ENCODE results near the gene MED15.

Gene MED15

GRCh38 chr22:20560716-20561115 is 53.3 kb downstream of the MED15 start:
- Histone ChIP-seq H3K4me1 (ENCODE audit: control insufficient read depth, insufficient read depth, low read length) (no peaks in the 10 kb centered on the region), H3K4me3 (ENCODE audit: low read depth, low read length) (no peak overlapping the region), H3K27ac (ENCODE audit: low read depth, low read length) (no peak overlapping the region), H3K36me3 (ENCODE audit: control insufficient read depth, insufficient read depth, low read length) (peaks cover 50% of the 10 kb centered on the region), H3K9ac (ENCODE audit: low read length) (no peak overlapping the region), H3K9me3 (ENCODE audit: control insufficient read depth, insufficient read depth, low read depth, low read length) (peaks cover 3% of the 10 kb centered on the region; the same call in 1 of the 2 replicates), H3K27me3 (ENCODE audit: control insufficient read depth, insufficient read depth, low read length) (no peaks in the 10 kb centered on the region)

GRCh38 chr22:20561882-20562281 is 54.5 kb downstream of the MED15 start:
- Histone ChIP-seq H3K9ac (ENCODE audit: low read length) (no peak overlapping the region), H3K4me1 (ENCODE audit: control insufficient read depth, insufficient read depth, low read length) (no peaks in the 10 kb centered on the region), H3K9me3 (ENCODE audit: control insufficient read depth, insufficient read depth, low read depth, low read length) (peaks cover 3% of the 10 kb centered on the region; the same call in 1 of the 2 replicates), H3K4me3 (ENCODE audit: low read depth, low read length) (no peak overlapping the region), H3K27me3 (ENCODE audit: control insufficient read depth, insufficient read depth, low read length) (no peaks in the 10 kb centered on the region), H3K36me3 (ENCODE audit: control insufficient read depth, insufficient read depth, low read length) (peaks cover 54% of the 10 kb centered on the region), H3K27ac (ENCODE audit: low read depth, low read length) (no peak overlapping the region)

GRCh38 chr22:20562607-20563465 is 55.4 kb downstream of the MED15 start:
- H3K9me3 ChIP-seq (ENCODE audit: control insufficient read depth, insufficient read depth, low read depth, low read length): peaks cover 3% of the 10 kb centered on the region; the same call in 1 of the 2 replicates
- H3K27ac ChIP-seq (ENCODE audit: low read depth, low read length): no peak overlapping the region
- peaks cover 56% of the 10 kb centered on the region for H3K36me3 ChIP-seq (ENCODE audit: control insufficient read depth, insufficient read depth, low read length)
- no peak overlapping the region for H3K9ac ChIP-seq (ENCODE audit: low read length)
- H3K4me3 ChIP-seq (ENCODE audit: low read depth, low read length): no peak overlapping the region
- H3K27me3 ChIP-seq (ENCODE audit: control insufficient read depth, insufficient read depth, low read length): no peaks in the 10 kb centered on the region
- H3K4me1 ChIP-seq (ENCODE audit: control insufficient read depth, insufficient read depth, low read length): no peaks in the 10 kb centered on the region

GRCh38 chr22:20563466-20563906 is 56.1 kb downstream of the MED15 start:
- Histone ChIP-seq H3K27me3 (ENCODE audit: control insufficient read depth, insufficient read depth, low read length) (no peaks in the 10 kb centered on the region), H3K27ac (ENCODE audit: low read depth, low read length) (no peak overlapping the region), H3K9me3 (ENCODE audit: control insufficient read depth, insufficient read depth, low read depth, low read length) (peaks cover 3% of the 10 kb centered on the region; the same call in 1 of the 2 replicates), H3K36me3 (ENCODE audit: control insufficient read depth, insufficient read depth, low read length) (peaks cover 57% of the 10 kb centered on the region), H3K9ac (ENCODE audit: low read length) (no peak overlapping the region), H3K4me3 (ENCODE audit: low read depth, low read length) (no peak overlapping the region), H3K4me1 (ENCODE audit: control insufficient read depth, insufficient read depth, low read length) (no peaks in the 10 kb centered on the region)

GRCh38 chr22:20563941-20564371 is 56.5 kb downstream of the MED15 start:
- Histone ChIP-seq H3K36me3 (ENCODE audit: control insufficient read depth, insufficient read depth, low read length) (peaks cover 57% of the 10 kb centered on the region), H3K4me3 (ENCODE audit: low read depth, low read length) (no peak overlapping the region), H3K27me3 (ENCODE audit: control insufficient read depth, insufficient read depth, low read length) (no peaks in the 10 kb centered on the region), H3K4me1 (ENCODE audit: control insufficient read depth, insufficient read depth, low read length) (no peaks in the 10 kb centered on the region), H3K9me3 (ENCODE audit: control insufficient read depth, insufficient read depth, low read depth, low read length) (no peaks in the 10 kb centered on the region; the same call in 1 of the 2 replicates), H3K9ac (ENCODE audit: low read length) (no peak overlapping the region), H3K27ac (ENCODE audit: low read depth, low read length) (no peak overlapping the region)

- Histone ChIP-seq H3K36me3 (ENCODE audit: control insufficient read depth, insufficient read depth, low read length) (peaks cover 56% of the 10 kb centered on the region), H3K9ac (ENCODE audit: low read length) (no peak overlapping the region), H3K4me1 (ENCODE audit: control insufficient read depth, insufficient read depth, low read length) (no peaks in the 10 kb centered on the region), H3K27me3 (ENCODE audit: control insufficient read depth, insufficient read depth, low read length) (no peaks in the 10 kb centered on the region), H3K27ac (ENCODE audit: low read depth, low read length) (no peak overlapping the region), H3K4me3 (ENCODE audit: low read depth, low read length) (no peak overlapping the region), H3K9me3 (ENCODE audit: control insufficient read depth, insufficient read depth, low read depth, low read length) (no peaks in the 10 kb centered on the region)
Observed at GRCh38 chr22:20565079-20565734, 57.8 kb downstream of the MED15 start.

DNA sequence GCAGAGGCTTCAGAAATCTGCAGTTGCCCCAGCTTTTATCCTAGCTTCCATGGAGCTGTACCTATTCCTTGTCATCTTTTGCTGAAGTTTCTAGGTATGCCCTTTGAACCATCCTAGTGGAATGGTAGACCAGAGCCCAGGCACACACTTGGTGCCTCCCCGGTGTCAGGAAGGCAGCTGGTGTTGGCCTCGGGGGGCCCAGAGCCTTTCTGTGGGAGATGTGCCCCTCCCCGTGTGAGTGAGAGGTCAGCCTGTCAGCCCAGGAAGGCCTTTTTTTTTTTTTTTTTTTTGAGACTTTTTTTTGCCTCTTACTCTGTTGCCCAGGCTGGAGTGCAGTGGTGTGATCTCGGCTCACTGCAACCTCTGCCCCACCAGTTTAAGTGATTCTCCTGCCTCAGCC is 58.4 kb downstream of the MED15 start:
- Histone ChIP-seq H3K9me3 (ENCODE audit: control insufficient read depth, insufficient read depth, low read depth, low read length) (no peaks in the 10 kb centered on the region), H3K27me3 (ENCODE audit: control insufficient read depth, insufficient read depth, low read length) (no peaks in the 10 kb centered on the region), H3K36me3 (ENCODE audit: control insufficient read depth, insufficient read depth, low read length) (peaks cover 58% of the 10 kb centered on the region), H3K4me1 (ENCODE audit: control insufficient read depth, insufficient read depth, low read length) (no peaks in the 10 kb centered on the region), H3K9ac (ENCODE audit: low read length) (no peak overlapping the region), H3K4me3 (ENCODE audit: low read depth, low read length) (no peak overlapping the region), H3K27ac (ENCODE audit: low read depth, low read length) (no peak overlapping the region)

DNA sequence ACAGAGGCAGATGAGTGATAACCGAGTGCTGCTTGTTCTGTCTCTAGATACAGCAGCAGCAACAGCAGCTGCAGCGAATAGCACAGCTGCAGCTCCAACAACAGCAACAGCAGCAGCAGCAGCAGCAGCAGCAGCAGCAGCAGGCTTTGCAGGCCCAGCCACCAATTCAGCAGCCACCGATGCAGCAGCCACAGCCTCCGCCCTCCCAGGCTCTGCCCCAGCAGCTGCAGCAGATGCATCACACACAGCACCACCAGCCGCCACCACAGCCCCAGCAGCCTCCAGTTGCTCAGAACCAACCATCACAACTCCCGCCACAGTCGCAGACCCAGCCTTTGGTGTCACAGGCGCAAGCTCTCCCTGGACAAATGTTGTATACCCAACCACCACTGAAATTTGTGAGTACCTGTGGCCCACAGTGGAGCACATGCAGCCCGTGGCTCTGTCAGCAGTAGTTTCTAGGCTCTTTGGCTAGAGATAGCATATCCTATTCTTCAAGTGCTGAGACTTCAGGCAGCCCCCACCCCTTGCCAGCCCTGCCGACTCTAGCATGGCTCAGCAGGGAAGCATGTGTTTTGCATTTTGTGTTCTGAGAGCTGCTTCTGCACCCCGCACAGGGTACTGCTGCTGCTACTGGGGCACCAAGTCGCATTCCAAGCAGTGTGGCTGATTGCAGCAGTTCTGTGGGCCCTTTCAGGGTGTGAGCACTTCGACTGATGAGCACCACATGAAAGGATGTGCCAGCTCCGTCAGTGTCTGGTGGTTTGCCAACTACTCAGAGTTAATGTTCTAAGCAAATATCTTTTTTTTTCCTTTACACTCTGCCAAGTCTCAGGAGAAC is 59.2 kb downstream of the MED15 start:
- H3K27me3 ChIP-seq (ENCODE audit: control insufficient read depth, insufficient read depth, low read length): no peaks in the 10 kb centered on the region
- no peak overlapping the region for H3K9ac ChIP-seq (ENCODE audit: low read length)
- H3K9me3 ChIP-seq (ENCODE audit: control insufficient read depth, insufficient read depth, low read depth, low read length): no peaks in the 10 kb centered on the region
- peaks cover 65% of the 10 kb centered on the region for H3K36me3 ChIP-seq (ENCODE audit: control insufficient read depth, insufficient read depth, low read length)
- H3K4me1 ChIP-seq (ENCODE audit: control insufficient read depth, insufficient read depth, low read length): no peaks in the 10 kb centered on the region
- no peak overlapping the region for H3K27ac ChIP-seq (ENCODE audit: low read depth, low read length)
- no peak overlapping the region for H3K4me3 ChIP-seq (ENCODE audit: low read depth, low read length)

- no peaks in the 10 kb centered on the region for H3K27me3 ChIP-seq (ENCODE audit: control insufficient read depth, insufficient read depth, low read length)
- H3K9ac ChIP-seq (ENCODE audit: low read length): no peak overlapping the region
- H3K4me1 ChIP-seq (ENCODE audit: control insufficient read depth, insufficient read depth, low read length): no peaks in the 10 kb centered on the region
- no peak overlapping the region for H3K4me3 ChIP-seq (ENCODE audit: low read depth, low read length)
- H3K9me3 ChIP-seq (ENCODE audit: control insufficient read depth, insufficient read depth, low read depth, low read length): no peaks in the 10 kb centered on the region
- peaks cover 69% of the 10 kb centered on the region for H3K36me3 ChIP-seq (ENCODE audit: control insufficient read depth, insufficient read depth, low read length)
- no peak overlapping the region for H3K27ac ChIP-seq (ENCODE audit: low read depth, low read length)
Observed at GRCh38 chr22:20567371-20567847, 60.0 kb downstream of the MED15 start.

DNA sequence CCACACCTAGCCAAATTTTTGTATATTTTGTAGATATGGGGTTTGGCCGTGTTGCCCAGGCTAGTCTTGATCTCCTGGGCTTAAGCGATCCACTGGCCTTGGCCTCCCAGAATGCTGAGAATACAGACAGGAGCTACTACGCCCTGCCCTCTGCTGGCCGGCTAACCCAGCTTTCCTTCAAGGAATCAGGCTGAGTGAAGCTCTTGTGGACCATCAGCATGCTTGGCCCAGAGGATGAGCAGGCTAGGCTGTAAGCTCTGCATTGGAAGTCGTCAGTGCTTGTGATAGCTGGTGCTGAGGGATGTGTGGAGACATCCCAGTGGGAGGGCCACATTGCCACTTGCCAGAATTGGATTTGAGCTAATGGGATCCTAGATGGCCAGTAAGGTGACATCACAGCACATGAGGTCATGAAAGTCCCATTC is 60.6 kb downstream of the MED15 start:
- Histone ChIP-seq H3K9ac (ENCODE audit: low read length) (no peak overlapping the region), H3K27me3 (ENCODE audit: control insufficient read depth, insufficient read depth, low read length) (no peaks in the 10 kb centered on the region), H3K36me3 (ENCODE audit: control insufficient read depth, insufficient read depth, low read length) (peaks cover 73% of the 10 kb centered on the region), H3K4me3 (ENCODE audit: low read depth, low read length) (no peak overlapping the region), H3K4me1 (ENCODE audit: control insufficient read depth, insufficient read depth, low read length) (no peaks in the 10 kb centered on the region), H3K9me3 (ENCODE audit: control insufficient read depth, insufficient read depth, low read depth, low read length) (no peaks in the 10 kb centered on the region), H3K27ac (ENCODE audit: low read depth, low read length) (no peak overlapping the region)

Data from HUES6 (cell line).